ENCODE measurements around the gene C1orf141.

DNA sequence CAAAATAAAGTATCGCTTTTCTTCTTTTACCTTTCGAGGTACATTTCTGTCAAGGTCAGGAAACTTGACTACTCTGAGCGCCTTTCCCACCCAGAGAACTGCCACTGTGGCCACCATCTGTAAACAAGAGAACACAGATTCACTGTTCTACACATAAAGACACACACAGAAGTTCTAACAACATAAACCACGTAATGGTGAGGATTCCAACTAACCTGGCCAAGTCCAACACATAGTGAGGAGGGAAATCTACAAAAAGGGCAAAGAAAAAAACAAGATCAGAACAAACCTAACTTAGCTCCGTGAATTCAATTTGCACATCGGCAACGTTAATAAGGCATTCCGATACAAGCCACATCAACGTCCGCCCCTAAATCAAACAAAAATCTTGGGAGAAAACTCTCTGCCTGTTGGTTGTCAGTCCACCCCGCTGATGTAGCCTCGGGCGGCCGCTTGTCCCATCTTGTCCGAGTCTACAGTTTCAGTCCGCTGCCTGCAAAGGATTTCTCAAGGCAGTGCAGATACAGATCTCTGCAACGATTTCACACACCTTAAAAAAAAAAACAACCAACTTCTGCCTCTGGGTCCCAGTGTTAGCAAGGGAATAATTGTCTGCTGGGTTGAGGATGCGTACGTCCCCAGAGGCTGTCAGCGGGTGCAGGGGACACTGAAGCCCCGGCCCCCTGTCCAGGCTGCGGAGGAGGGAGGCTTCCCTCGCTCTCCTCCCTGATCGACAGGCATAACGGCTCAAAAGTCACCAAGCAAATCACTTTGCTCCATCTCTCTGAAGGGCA lies 81.8 kb downstream of the C1orf141 start:
- TF ChIP-seq POLR2A (IDR thresholded peaks at IDR 0.05) (no peak), CTCF (IDR thresholded peaks at IDR 0.05) (no peak)

Data from adrenal gland (tissue), 5 donors.